ENCODE data around the gene FUT6. TPM values are rescaled to one million over a fixed set of nuclear protein-coding genes. Genes with fewer than 3 reads are reported as not detected.
"Not testable (repeated sequence)": the region's sequence is repeated elsewhere in the genome, so short reads cannot be mapped to it uniquely, and the experiment has no call there.

The FUT6 gene
- total RNA-seq, 4 donors from 2014 or later = 3.0 TPM; not detected in 3

DNA sequence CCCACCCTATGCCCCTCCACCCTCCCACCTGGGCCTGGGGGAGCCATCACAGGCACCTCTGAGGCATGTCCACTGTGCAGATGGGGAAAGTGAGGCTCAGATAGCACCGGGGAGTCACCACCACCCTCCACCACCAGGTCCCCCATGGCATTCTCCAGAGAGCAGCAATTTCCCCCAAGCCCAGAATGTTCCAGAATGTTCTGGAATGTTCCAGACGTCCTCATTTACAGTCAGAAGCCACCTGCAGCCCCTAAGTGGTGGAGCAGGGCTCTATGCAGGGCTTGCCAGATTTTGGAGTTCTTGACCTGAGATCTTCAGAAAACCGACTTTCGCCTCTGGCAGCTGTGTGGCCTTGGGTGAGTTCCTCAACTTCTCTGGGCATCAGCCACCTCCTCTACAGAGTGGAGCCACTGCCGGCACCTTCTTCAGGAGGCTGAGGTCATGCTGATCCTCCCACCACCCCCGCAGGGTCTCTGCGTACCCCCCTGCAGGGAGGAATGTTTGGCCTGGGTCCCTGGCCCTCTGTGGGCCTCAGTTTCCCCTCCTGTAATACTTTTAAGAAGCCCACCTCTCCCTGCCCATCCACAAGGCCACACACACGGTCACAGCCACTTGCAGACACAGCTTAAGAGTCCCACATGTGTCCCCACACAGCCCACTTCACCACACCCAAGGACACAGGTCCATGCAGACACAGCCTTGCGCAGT is 24.7 kb upstream of the FUT6 start:
- Histone ChIP-seq H3K27me3 (peaks cover 11% of the 10 kb centered on the region), H3K4me3 (no peak overlapping the region), H3K27ac (no peak overlapping the region), H3K4me1 (no peaks in the 10 kb centered on the region), H3K36me3 (no peaks in the 10 kb centered on the region), H3K9me3 (no peaks in the 10 kb centered on the region)
- TF ChIP-seq POLR2AphosphoS5 (IDR thresholded peaks at IDR 0.05) (no peak), EP300 (IDR thresholded peaks at IDR 0.05) (no peak), POLR2A (IDR thresholded peaks at IDR 0.05) (no peak)
- TF ChIP-seq, protein P1, sequence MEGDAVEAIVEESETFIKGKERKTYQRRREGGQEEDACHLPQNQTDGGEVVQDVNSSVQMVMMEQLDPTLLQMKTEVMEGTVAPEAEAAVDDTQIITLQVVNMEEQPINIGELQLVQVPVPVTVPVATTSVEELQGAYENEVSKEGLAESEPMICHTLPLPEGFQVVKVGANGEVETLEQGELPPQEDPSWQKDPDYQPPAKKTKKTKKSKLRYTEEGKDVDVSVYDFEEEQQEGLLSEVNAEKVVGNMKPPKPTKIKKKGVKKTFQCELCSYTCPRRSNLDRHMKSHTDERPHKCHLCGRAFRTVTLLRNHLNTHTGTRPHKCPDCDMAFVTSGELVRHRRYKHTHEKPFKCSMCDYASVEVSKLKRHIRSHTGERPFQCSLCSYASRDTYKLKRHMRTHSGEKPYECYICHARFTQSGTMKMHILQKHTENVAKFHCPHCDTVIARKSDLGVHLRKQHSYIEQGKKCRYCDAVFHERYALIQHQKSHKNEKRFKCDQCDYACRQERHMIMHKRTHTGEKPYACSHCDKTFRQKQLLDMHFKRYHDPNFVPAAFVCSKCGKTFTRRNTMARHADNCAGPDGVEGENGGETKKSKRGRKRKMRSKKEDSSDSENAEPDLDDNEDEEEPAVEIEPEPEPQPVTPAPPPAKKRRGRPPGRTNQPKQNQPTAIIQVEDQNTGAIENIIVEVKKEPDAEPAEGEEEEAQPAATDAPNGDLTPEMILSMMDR (IDR thresholded peaks at IDR 0.05) = no peak
- 69 to 80% methylated on average over 1 to 3 of the region's 9 CpGs for WGBS, 2 donors (ENCODE audit: low coverage in 1 of 2)
- ATAC-seq = no peak

DNA sequence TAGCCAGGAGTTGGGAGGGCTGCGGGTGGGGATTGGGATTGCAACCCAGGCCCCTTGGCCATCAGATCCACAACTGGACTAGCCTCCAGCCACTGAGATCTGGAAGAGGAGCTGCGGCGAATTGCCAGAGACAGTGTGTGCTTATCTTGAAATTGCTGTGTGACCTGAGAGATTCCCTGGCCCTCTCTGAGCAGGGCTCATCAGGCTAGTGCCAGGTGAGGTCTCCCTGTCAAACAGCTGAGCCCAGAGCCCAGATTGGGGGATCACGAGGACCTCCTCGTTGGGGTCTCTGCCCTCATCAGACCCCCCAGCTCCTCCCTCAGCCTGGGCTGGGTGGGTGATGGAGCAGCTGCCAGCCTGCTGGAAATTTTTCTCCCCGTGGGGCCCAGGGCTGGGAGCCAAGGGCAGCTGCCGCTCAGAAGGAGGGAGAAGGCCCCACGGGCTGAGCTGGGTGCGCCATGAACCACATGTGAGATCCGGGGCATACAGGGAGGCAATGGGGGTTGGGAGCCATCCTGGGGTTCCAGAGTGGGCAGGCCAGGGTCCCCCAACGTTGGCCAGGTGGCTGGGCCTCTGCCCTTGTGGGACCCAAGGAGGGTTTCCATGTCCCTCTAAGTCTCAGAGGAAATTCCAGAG is 23.6 kb upstream of the FUT6 start:
- no peaks in the 10 kb centered on the region for H3K36me3 ChIP-seq
- no peak for ATAC-seq
- H3K4me1 ChIP-seq = no peaks in the 10 kb centered on the region
- no CpG with 5 or more reads among the region's 11 CpGs for WGBS, 2 donors (ENCODE audit: low coverage in 1 of 2)
- no peaks in the 10 kb centered on the region for H3K9me3 ChIP-seq
- no peak overlapping the region for H3K4me3 ChIP-seq
- peaks cover 11% of the 10 kb centered on the region for H3K27me3 ChIP-seq
- no peak for TF ChIP-seq POLR2AphosphoS5 (IDR thresholded peaks at IDR 0.05)
- no peak for TF ChIP-seq EP300 (IDR thresholded peaks at IDR 0.05)
- TF ChIP-seq POLR2A (IDR thresholded peaks at IDR 0.05) = no peak
- H3K27ac ChIP-seq = no peak overlapping the region

DNA sequence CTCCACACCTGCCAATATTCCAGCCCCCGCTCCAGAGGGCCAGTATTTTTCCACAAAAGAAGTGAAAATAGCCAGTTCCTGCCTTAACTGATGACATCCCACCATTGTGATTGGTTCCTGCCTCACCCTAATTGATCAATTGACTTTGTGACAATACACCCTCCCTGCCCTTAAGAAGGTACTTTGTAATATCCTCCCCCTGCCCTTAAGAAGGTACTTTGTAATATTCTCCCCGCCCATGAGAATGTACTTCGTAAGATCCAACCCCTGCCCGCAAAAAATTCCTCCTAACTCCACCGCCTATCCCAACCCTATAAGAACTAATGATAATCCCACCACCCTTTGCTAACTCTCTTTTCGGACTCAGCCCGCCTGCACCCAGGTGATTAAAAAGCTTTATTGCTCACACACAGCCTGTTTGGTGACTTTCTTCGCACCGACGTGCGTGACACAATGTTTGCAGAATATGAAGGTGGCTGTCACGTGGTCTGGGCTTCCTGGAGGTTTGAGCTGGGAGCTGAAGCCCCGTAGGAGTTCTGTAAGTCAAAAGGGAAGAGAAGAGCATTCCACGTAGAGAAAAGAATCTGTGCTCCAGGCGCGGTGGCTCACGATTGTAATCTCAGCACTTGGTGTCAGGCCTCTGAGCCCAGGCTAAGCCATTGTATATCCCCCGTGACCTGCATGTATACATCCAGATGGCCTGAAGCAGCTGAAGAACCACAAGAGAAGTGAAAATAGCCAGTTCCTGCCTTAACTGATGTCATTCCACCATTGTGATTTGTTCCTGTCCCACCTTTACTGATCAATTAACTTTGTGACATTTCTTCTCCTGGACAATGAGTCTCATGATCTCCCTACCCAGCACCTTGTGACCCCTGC is 17.9 kb upstream of the FUT6 start:
- 87% methylated on average over 14 to 17 of the region's 18 CpGs for WGBS, 2 donors (ENCODE audit: low coverage in 1 of 2)
- no peaks in the 10 kb centered on the region for H3K36me3 ChIP-seq
- no peak overlapping the region for H3K4me3 ChIP-seq
- no peak for ATAC-seq
- H3K27ac ChIP-seq = no peak overlapping the region
- no peak for TF ChIP-seq POLR2A (IDR thresholded peaks at IDR 0.05)
- TF ChIP-seq POLR2AphosphoS5 (IDR thresholded peaks at IDR 0.05) = no peak
- no peaks in the 10 kb centered on the region for H3K27me3 ChIP-seq
- no peaks in the 10 kb centered on the region for H3K9me3 ChIP-seq
- H3K4me1 ChIP-seq = no peaks in the 10 kb centered on the region

DNA sequence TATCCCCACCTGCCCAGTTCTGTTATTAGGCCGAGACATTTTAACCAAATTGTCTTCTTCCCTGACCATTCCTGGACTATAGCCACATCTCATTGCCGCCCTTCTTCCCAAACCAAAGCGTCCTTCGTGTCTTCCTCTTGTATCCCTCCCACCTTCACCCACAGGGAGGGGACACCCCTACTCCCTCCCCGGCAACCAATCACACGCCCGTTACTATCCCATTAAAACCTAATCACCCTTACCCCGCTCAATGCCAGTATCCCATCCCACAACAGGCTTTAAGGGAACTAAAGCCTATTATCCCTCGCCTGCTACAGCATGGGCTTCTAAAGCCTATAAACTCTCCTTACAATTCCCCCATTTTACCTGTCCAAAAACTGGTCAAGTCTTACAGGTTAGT is 15.6 kb upstream of the FUT6 start:
- WGBS, 2 donors (ENCODE audit: low coverage in 1 of 2) = 78 to 84% methylated on average over 3 to 9 of the region's 9 CpGs
- H3K4me3 ChIP-seq, ATAC-seq, H3K27ac ChIP-seq, H3K27me3 ChIP-seq, H3K9me3 ChIP-seq, H3K36me3 ChIP-seq: not testable (repeated sequence)
- peaks cover 0 to 13% (median 5%) of the 10 kb centered on the region in 3 donors for H3K4me1 ChIP-seq

DNA sequence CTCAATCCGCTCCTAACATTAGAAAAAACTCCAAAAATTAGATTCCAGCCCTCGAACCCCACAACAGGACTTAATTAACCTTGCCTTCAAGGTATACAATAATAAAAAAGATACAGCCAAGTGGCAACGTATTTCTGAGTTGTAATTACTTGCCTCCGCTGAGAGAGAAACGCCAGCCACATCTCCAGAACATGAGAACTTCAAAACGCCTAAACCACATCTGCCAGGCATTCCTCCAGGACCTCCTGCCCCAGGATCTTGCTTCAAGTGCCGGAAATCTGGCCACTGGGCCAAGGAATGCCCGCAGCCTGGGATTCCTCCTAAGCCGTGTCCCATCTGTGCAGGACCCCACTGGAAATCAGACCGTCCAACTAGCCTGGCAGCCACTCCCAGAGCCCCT is 14.6 kb upstream of the FUT6 start:
- not testable (repeated sequence) for H3K27me3 ChIP-seq, H3K27ac ChIP-seq, H3K9me3 ChIP-seq, H3K4me3 ChIP-seq, ATAC-seq, H3K36me3 ChIP-seq
- WGBS, 2 donors (ENCODE audit: low coverage in 1 of 2) = 64 to 92% methylated on average over 4 of the region's 10 CpGs
- H3K4me1 ChIP-seq = peaks cover 0 to 13% (median 5%) of the 10 kb centered on the region in 3 donors

DNA sequence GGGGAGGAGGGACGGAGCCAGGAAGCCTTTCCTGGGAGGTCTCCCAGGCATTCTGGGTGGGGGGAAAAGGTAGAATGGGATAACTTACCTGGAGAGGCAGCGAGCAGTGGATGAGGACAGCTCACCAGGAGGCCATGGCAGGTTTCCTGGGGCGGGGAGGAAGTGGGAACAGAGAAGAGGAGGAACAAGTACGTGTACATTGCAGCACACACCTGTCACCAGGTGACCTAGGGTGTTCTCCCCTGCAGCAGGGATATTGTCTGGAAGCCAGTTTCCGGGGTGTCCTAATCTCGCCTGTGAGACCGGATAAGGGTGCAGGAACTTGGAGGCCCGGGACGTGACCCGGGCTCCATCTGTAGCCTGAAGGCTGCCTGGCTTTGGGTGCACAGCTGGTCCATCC is 11.8 kb upstream of the FUT6 start, which contains the start of gene FUT3:
FUT3 (minus strand) TSS at position 148 of the 400 bp plus-strand sequence.
- peak within 1 kb of the TSS in 1 of 4 donors; percentile 12 for H3K27ac ChIP-seq
- H3K9me3 ChIP-seq = no peaks in the 10 kb centered on the region
- no peaks in the 10 kb centered on the region for H3K36me3 ChIP-seq
- H3K4me3 ChIP-seq = no peak within 1 kb of the TSS
- no peak for ATAC-seq
- peaks cover 0 to 13% (median 5%) of the 10 kb centered on the region in 3 donors for H3K4me1 ChIP-seq
- H3K27me3 ChIP-seq = no peaks in the 10 kb centered on the region
- TF ChIP-seq, protein P1 (IDR thresholded peaks at IDR 0.05) = no peak
- TF ChIP-seq POLR2A (IDR thresholded peaks at IDR 0.05) (no peak), POLR2AphosphoS5 (IDR thresholded peaks at IDR 0.05) (no peak), EP300 (IDR thresholded peaks at IDR 0.05) (no peak)
- 71% methylated on average over 1 of the region's 10 CpGs; no CpG with 5 or more reads in 1 of the 2 donors for WGBS, 2 donors (ENCODE audit: low coverage in 1 of 2)
